ENCODE data around the gene CNPY4.

Gene CNPY4

DNA sequence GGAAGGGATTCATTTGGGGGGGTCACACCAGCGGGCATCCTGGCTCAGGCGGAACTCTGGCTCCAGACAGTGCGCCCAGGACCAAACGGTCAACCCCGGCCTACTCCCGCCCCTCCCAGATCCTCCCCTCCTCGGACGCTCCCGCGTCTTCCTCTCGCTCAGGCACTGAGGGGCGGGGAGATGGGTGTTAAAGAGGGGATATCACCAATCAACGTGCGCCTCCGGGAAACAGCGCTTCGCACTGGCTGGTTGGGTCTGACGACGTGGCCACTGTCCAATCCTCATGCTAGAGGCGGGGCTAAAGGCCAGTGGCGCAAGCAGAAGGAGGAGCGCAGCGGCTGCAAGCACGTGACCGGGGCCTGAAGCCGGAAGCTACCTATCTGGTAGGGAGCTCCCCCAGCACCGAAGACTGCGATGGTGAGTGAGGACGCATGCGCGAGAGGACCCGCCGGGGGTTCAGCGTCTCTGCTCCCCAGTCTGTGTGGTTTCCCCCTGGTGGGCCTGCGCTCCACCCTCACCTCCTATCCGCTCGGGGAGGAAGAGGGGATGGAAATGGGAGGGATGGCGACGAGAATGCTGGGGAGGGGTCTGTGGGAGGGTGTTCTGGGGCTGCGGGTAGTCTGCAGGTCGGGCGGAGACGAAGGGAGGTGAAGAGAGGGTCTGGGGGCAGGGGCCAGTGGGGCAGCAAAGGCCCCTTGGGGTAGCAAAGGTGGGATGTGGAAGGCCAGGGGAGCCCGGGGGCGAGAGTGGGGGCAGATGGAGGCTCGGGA, 29.3 kb downstream of the CNPY4 start, which contains the start of gene LAMTOR4:
Gene LAMTOR4, plus strand, starts transcription at position 360 of the 770 bp plus-strand sequence. Its CDS starts 55 bp downstream, at position 415.
- DNase-seq (ENCODE audit: low spot score), result peak; percentile 99

DNA sequence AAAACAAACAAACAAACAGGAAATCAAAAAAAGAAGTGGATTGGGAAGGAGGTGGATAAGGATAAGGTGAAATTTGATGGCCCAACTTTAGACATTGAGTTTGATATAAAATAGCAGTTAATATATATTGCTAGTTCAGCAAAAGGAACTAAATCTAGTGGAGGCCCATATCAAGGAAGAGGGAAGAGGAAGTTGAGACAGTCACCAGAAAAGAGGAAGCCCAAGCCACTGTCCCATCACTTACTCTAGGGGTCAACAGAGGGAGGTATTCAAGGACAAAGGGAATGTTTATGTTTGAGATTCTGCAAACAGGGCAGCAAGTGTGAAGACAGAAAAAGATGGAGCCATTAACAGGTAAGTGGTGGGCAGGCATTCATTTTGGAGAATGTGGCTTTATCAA, 33.0 kb downstream of the CNPY4 start:
- DNase-seq (ENCODE audit: low spot score), result no peak

DNA sequence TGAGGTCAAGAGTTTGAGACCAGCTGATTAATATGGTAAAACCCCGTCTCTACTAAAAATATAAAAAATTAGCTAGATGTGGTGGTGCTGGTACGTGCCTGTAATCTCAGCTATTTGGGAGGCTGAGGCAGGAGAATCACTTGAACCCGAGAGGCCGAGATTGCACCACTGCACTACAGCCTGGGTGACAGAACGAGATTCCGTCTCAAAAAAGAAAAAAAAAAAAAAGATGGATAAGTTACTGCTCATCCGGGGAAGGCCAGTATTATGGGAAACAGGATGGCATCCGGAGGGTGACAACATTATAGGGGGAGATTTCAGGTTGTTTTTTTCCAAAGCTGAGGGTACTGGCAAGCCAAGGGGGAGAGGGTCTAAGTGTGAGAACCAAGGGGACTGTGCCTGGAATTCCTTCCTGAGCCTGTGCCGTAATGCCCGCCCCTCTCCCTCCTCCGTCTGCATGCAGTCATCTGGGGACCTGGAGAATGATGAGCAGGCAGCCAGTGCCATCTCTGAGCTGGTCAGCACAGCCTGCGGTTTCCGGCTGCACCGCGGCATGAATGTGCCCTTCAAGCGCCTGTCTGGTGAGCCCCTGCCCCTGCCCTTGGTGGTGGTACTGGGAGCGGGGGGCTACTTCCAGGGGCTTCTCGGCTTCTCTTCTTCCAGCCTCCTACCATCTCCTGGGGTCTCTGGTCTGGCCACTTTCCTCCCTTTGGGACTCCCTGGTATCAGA, 33.7 kb downstream of the CNPY4 start:
- DNase-seq (ENCODE audit: low spot score), result no peak

DNA sequence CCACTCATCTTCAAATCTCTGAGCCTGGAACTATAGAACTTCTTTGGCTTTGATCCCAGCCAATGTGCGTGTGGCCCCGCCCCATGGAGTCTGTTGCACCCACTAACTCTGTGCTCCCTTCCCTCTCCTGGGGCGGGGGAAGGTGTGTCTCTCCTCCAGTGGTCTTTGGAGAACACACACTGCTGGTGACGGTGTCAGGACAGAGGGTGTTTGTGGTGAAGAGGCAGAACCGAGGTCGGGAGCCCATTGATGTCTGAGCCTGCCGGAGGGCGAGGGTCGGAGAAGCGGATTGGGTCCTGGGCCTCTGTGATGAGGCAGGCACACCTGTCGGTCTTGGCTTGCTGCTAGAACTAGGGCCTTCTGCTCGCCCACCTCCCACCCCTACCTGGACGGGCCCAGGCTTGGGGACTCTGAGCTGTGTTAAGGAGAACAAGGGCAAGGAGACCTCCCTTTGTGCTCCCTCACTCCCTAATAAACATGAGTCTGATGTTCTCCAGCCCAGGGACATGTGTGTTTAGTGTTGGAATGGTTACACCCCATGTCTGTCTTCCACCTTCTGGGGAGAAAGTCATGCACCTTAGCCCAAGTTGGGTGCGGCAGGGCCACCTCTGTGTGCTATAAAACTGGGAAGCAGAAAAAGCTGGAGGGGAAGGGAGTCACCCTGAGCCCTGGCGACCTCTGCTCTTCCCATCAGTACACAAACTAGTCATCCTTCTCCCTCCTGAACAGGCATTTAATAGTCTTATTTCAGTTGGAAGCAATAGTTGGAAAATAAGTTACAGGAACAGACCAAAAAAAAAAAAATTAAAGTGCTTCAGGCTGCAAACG, 34.5 kb downstream of the CNPY4 start:
- DNase-seq (ENCODE audit: low spot score), result no peak

DNA sequence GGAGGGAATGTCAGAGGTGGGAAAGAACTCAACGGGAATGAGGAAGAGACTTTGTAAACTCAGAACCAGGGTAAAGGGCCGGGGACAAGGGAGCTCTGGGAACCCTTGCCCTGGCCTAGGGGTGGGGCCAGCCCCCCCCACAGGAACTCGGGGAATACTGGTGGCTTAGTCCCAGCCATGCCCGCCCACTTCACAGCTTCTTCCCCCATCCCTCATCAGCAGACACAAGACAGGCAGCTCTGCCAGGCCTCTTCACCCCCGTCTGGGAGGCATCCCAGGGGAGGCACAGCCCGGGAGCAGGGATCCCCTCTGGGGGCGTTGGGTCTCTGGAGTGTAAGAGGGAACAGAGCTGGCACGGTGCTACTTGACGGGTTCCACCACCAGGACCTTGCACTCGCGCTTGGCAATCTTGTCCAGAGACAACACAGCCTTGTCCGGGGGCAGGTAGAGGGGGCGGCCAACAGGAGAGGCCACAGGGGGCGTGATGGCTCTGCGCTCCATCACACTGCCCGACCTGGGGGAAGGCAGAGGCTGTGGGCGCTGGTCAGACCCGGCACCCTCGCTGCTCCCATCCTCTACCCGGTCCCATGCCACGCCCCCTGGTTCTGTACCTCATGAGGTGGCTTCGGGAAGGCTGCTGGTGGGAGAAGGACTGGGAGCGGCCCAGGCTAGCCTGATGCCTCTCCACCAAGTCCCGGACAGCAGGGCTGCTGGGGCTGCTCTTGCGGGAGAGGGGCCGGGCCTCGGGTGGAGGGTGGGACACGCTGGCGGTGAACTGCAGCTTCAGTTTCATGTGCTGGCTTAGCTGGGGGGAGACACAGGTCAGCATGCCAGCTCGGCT, 35.4 kb downstream of the CNPY4 start:
- DNase-seq (ENCODE audit: low spot score), result no peak

DNA sequence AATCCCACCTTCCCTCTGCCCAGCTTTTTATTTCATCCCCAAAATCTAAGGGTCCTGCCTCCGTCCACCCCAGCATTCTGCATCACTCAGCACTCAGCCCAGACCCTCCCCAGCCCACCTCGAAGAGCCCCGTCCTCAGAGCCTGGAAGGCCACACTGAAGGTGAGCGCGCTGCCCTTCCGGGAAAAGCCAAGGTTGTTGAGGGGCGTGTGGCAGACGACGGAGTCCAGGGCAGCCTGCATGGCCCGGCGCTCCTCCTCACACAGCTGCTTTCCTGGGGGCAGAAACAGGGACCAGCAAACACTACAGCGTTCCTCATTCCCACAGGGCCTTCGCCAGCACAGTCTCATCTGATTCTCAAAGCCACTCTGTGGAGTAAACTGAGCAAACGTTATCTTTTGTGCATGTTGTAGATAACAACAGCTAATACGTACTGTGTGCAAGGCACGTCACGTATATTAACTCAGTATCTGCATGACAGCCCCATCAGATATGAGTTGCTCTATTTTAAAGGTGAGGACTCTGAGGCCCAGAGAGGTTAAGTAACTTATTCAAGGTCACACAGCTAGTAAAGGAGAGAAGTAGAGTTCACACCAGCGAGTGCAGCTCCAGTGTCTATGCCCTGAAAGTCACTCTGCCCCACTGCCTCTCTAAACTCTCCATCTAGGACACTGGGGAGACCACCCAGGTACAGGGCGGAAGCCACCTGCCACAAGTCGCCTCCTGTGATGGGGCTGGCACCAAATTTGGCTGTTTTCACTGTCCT, 36.3 kb downstream of the CNPY4 start:
- no peak for DNase-seq (ENCODE audit: low spot score)

DNA sequence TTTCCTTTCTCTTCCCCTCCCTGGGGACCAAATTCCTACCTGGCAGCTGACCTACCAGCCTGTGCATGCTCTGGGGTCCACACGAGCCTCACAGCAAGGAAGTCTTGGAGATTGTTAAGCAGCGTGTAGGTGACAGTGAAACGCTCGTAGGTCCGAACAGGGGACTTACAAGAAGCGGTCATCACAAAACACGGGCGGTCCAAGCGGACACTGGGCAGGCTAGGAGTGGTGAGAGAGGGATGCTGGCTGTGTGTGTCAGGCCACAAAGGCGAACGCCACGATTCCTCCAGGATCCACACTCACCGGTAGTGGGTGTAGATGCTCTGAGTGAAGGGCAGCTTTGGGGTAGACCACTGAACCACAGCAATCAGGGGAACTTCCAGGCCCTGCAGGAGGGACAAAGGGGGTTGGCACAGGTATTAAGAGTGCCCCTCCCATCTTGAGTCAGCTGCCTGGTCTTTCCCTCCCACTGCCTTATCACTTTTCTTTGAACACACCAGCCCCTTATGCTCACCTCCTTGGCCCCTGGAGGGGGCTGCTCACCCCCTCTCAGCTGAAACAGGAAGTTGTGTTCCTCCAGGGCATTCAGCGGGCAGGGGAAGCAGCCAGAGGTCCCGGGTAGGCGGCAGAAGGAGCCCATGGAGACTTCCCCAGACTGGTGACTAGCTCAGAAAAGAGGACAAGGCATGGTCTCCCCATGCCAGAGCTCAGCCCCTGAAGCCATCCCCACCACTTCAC, 37.1 kb downstream of the CNPY4 start:
- no peak for DNase-seq (ENCODE audit: low spot score)

DNA sequence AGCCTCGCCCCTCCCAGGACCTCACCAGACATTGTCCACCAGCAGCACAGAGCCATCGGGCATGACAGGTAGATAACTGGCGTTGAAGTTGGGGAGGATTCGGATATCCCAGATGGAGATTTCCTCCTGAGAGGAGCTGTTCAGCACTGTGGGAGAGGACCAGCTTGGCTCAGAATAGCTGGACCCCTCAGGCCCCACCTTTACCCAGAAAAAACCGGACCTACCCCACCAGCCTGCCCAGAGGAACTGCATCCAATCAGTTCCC, 37.6 kb downstream of the CNPY4 start:
- DNase-seq (ENCODE audit: low spot score), result no peak

DNA sequence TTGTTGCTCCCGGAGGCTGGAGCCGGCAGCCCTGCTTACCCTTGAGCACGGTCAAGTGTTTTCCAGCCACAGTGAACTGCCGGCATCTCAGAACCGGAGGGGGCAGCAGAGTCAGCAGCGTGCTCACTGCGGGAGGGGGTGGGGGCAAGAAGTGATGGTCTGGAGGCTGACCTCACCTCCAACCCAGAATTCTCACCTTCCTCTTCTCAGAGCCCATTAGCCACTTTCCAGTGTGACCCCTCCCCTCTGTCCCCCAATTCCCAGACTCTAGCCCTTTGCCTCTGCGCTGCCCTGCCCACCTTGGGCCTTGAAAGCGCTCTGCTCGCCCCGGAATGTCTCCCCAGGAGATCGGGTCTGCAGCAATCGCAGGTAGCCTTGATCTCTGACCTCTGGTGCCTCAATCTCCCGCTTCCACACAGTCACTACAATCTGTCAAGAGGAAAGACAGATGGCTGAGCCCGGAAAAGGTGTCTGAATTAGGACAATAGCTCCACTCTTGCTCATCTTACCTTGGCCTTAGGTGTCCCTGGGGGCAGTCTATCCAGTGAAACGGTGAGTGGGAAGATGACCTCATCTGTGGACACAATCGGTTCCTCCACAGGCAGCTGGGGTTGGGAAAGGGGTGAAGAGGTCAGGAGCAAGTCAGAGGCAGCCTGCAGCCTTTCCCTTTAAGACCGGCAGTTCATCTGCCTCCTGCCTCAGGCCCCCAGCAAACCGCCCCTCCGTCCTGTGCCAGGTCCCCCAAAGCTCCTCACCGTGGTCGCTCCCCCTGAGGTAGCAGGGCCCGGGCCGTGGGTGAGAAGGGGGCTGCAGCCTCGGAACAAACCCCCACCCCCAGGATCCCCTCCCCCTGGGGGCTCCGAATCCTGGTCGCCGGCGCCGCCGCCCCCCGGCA, 38.1 kb downstream of the CNPY4 start:
- peak; percentile 78 for DNase-seq (ENCODE audit: low spot score)

DNA sequence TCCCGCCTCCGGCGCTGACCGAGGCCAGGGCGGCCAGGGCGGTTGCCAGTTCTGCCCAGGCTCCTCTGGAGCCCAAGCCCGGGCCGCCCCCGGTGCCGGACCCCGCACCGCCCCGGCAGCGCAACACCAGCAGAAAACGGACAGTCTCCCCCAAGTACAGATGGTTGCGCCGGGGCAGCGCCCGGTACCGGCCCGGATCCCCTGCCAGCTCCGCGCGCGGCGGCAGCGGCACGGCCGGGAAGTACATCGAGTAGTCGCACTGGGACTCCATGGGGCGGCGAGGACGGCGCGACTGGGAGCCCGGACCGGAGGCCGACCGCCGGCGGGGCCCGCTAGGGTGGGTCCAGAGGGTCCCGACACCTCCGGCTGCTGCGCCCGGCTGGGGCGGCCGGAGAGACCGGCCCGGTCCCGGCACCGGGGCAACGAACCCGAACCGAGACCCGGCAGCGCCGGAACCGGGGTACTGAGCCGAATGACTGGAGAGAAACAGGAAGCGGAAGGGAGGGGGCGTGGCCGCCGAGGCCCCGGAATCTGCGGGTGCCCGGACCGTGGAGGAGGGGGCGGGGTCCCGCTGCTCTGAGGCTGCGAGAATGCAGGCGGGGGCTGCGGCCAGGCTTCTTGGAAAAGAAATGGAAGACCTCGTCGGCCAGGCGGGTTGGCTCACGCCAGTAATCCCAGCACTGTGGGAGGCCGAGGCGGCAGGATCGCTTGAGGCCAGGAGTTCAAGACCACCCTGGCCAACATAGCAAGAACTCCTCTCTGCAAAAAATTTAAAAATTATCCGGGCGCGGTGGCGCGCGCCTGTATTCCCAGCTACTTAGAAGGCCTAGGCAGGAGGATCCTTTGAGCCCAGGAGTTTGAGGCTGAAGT, 39.0 kb downstream of the CNPY4 start, which contains the start of gene TRAPPC14:
Gene TRAPPC14, minus strand, starts transcription at position 495 of the 870 bp plus-strand sequence. Its CDS starts 224 bp downstream, at position 271.
- peak; percentile 99 for DNase-seq (ENCODE audit: low spot score)

DNA sequence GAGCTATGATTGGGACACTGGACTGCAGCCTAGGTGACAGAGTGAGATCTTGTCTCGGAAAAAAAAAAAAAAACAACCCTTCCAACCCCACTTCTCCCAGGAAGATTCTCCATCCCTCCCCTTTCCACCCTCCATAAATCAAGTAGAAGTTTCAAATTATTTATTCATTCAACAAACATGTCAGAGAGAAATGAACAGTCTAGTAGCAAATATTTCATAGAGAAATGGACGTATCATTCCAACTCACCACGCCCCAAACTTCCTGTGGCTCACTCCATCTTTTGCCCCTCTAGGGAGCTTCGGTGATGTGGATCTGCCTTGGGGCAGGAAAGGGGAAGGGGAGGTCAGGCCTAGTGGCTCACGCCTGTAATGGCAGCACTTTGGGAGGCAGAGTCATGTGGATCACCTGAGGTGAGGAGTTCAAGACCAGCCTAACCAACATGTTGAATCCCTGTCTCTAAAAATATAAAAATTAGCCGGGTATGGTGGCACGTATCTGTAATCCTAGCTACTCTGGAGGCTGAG, 39.7 kb downstream of the CNPY4 start:
- no peak for DNase-seq (ENCODE audit: low spot score)

DNA sequence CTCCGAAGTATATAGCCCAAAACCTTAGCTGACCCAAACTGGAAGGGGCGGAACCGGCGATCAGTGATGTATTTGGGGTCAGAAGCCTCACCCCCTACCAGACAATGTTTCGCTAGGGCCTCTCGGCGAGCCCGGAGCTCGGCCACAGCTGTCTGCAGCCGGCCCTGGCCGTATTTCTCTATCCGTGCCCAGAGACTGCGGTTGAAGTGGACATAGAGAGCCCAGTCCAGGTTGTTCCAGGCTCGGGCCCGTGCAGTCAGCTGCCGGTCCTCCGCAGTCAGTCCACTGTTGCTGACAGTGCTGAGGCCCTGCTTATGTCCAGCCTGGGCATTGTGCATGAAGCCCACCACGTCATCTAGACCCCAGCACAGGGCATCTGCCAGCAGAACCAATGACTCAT, 40.6 kb downstream of the CNPY4 start:
- DNase-seq (ENCODE audit: low spot score), result no peak

DNA sequence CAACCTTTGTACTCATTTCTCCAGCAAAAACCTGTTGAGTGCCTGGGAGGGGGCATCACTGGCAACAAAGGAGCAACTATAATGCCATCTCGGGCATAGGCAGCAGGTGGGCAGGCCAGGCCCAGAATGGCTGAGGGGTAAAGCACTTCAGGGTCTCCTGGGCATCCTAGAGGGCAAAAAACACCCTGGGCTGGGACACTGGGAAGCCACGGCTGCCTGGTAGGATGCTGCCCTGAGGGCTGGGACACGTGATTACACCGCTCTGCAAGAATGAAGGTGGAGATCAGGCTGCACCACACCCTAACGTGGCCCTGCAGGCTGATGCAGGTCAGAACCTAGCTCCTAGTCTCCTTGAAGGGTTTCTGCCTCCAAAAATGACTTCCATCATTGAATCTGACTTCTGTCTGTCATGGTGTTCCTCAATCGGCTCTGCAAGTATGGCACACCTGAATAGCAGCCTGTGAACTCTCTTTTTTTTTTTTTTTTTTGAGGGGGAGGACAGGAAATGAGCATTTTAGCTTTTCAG, 43.6 kb downstream of the CNPY4 start:
- DNase-seq (ENCODE audit: low spot score), result no peak

DNA sequence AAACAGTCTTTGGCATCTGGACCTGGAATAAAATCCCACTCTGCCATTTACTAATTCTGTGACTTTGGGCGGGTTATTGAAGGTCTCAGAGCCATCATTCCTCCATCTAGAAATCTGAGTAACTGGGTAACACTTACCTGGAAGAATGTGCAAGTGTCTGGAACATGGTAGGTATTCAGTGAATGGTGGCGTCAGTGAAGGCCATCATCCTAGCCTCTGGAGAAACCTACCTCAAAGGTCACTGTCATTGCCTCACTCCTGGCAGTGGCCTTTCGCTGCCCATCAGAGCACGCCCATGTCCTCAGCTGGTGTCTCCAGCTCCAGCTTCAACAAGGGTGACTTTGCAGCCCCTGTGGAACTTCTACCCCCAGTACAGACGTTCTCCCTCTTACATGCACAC, 44.4 kb downstream of the CNPY4 start:
- no peak for DNase-seq (ENCODE audit: low spot score)

DNA sequence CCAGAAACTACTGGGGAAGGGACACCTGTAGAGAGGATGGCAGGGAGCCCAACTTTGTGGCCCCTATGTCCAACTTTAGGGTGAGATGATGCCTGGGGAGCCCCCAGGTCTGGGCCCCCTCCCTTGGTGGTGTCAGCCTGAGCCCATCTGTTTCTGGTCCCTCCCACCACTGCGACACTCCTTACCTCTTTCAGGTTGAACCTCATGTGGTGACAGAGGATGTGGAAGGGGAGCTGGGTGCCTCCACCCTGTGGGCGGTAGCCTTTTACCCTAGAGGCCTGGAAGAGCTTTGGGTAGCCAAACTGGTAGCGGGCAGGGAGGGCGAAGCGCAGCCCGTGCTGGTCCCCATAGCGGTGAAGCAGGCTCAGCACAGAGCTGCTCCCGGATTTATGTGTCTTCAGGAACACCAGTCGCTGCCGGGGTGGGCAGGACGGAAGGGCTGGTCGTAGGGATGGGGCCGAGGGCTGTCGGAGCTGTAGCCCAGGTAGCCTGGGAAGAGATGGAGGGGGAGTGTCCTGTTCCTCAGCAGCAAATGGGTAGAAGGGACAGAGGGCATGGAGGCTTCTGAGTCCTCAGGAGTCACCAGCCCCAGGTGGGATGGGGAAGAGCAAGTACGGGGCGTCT, 47.0 kb downstream of the CNPY4 start:
- no peak for DNase-seq (ENCODE audit: low spot score)

DNA sequence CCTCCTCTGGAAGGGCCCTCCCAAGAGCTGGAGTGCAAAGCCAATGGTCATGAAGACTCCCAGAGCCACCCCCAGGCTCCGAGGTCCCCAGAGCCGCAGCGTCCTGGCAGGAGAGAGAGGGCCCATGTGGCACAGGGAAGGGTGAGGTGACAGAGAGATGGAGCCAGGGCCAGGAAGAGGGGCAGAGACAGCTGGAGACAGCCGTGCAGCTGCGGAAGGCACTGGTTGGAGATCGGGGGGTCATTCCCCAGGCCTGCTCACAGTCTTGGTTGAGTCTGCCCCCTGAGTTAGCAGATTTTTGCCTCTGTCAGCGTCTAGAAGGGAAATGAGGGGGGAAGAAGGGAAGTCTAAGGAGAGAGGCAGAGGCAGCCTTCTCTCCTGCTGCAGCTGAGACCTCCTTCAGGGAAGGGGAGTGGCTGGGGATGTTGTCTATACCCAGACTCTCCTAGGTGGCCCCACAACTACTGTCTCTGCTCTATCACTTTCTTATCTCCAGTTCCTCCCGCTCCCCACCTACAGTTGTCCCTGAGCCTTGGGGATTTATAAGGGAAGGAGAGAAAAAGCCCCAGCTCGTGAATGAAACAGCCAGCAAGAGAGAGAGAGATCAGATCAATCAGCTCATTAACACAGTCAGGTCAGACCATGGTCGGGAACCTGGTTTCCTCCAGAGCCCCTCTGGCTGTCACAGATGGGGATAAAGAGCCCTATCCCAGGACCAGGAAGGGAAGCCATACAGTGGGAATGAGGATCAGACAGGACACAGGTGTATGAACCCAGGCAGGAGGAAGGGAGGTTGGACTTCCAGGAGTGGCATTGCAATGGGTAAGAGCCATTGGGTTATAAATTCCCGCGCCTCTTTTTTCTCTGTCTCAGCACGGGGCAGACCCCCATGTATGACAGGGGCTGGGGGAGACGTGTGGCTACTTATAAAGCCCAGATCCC, 47.8 kb downstream of the CNPY4 start:
- DNase-seq (ENCODE audit: low spot score), result no peak

Measured in hepatic stellate cell (primary cell).